MCF 10A (cell line): Measurements from ENCODE around the gene STMN3. TPM values are rescaled to one million over a fixed set of nuclear protein-coding genes. Genes with fewer than 3 reads are reported as not detected.

ENCODE experiments used
- BruUV-seq: library from RNA; stranded (reverse); fragments of 400-500 nt; replicated peaks from 2 replicates; lab custom pipeline; 2021; lab: Mats Ljungman, UMichigan
- CTCF ChIA-PET: fragments of 300-600 bp; sonication (Branson Sonifier 250); formaldehyde crosslinking; extraction: SDS; loops from one replicate; lab custom pipeline; 2021; ENCODE audit warnings: antibody characterized with exemption, inconsistent platforms; lab: Yijun Ruan, JAX
- POLR2A ChIA-PET: fragments of 300-600, 350-650 bp; sonication (Branson Sonifier 250); formaldehyde crosslinking; extraction: SDS; loops from one replicate; lab custom pipeline; 2020; ENCODE audit warnings: antibody characterized with exemption, inconsistent platforms; lab: Yijun Ruan, JAX
- DNase-seq: peaks from one replicate; pipeline ENCODE4 v3.0.0-alpha.2; 2018; ENCODE audit not compliant: unreplicated experiment
- H3K27ac Mint-ChIP-seq: one replicate; pipeline ENCODE4 v1.8.0; 2022; ENCODE audit warnings: mild to moderate bottlenecking, low read depth, mixed read lengths; ENCODE audit not compliant: unreplicated experiment
- H3K27me3 Mint-ChIP-seq: one replicate; pipeline ENCODE4 v1.8.0; 2022; ENCODE audit warnings: mixed read lengths; ENCODE audit not compliant: insufficient read depth, unreplicated experiment
- H3K36me3 Mint-ChIP-seq: one replicate; pipeline ENCODE4 v1.8.0; 2022; ENCODE audit warnings: mild to moderate bottlenecking, moderate library complexity, mixed read lengths; ENCODE audit not compliant: insufficient read depth, unreplicated experiment
- H3K4me1 Mint-ChIP-seq: one replicate; pipeline ENCODE4 v1.8.0; 2022; ENCODE audit warnings: mixed read lengths; ENCODE audit not compliant: insufficient read depth, unreplicated experiment
- H3K4me3 Mint-ChIP-seq: one replicate; pipeline ENCODE4 v1.8.0; 2022; ENCODE audit warnings: mild to moderate bottlenecking, moderate library complexity, mixed read lengths; ENCODE audit not compliant: unreplicated experiment
- H3K9me3 Mint-ChIP-seq: one replicate; pipeline ENCODE4 v1.8.0; 2022; ENCODE audit warnings: mixed read lengths; ENCODE audit not compliant: unreplicated experiment
- CTCF ChIP-seq: fragments of 200-600 bp; IDR thresholded peaks from one replicate; pipeline ENCODE4 v1.8.0; 2022; ENCODE audit warnings: antibody characterized with exemption, mild to moderate bottlenecking; ENCODE audit not compliant: unreplicated experiment
- intact Hi-C: fragments of 100-400 bp; cut with micrococcal nuclease; formaldehyde crosslinking; loops from 2 replicates; pipeline ENCODE4 v1.14.1; 2022
- total RNA-seq: library from RNA; stranded (reverse); gene quantifications from 2 replicates; pipeline ENCODE4 v1.2.3, GENCODE V29; 2022

The STMN3 gene
- total RNA-seq, 1 experiment from 2014 or later: 5.3 TPM

- Mint-ChIP-seq H3K36me3 (peaks cover 32% of the 10 kb centered on the region), H3K27ac (no peak overlapping the region), H3K9me3 (no peaks in the 10 kb centered on the region), H3K27me3 (no peaks in the 10 kb centered on the region), H3K4me1 (peaks cover 9% of the 10 kb centered on the region), H3K4me3 (no peak overlapping the region)
- intact Hi-C loops: no loop called here
- BruUV-seq: no TSS peak
- no peak for DNase-seq
- ChIA-PET POLR2A (interaction anchor here (0.5 to 2.0 kb wide), 6 partner anchors 11 to 867 kb away, joined by 3 to 14 read pairs (median 4); partner anchors contain the start of genes RTEL1 and TPD52L2), CTCF (interaction anchor here (1.2 kb wide), 1 partner anchor 72 kb away, joined by 3 read pairs; no protein-coding TSS in a partner anchor)
- no peak for TF ChIP-seq CTCF
Observed at GRCh38 chr20:63687419-63688178, 34.4 kb upstream of the STMN3 start.

- Mint-ChIP-seq H3K27ac (no peak overlapping the region), H3K9me3 (no peaks in the 10 kb centered on the region), H3K4me1 (peaks cover 12% of the 10 kb centered on the region), H3K36me3 (peaks cover 27% of the 10 kb centered on the region), H3K27me3 (no peaks in the 10 kb centered on the region), H3K4me3 (no peak overlapping the region)
- DNase-seq: peak; percentile 85
- ChIA-PET POLR2A (interaction anchor here (0.5 to 2.0 kb wide), 4 partner anchors 12 to 50 kb away, joined by 3 to 14 read pairs (median 4); partner anchors contain the start of gene RTEL1), CTCF (interaction anchor here (1.2 kb wide), 1 partner anchor 71 kb away, joined by 3 read pairs; no protein-coding TSS in a partner anchor)
- TF ChIP-seq CTCF: no peak
- no TSS peak for BruUV-seq
- intact Hi-C loops: no loop called here
Observed at GRCh38 chr20:63686492-63687321, 33.5 kb upstream of the STMN3 start.

GRCh38 chr20:63686094-63686491 lies 32.9 kb upstream of the STMN3 start:
- Mint-ChIP-seq H3K27me3 (no peaks in the 10 kb centered on the region), H3K36me3 (peaks cover 23% of the 10 kb centered on the region), H3K27ac (no peak overlapping the region), H3K4me1 (peaks cover 6% of the 10 kb centered on the region), H3K4me3 (no peak overlapping the region), H3K9me3 (no peaks in the 10 kb centered on the region)
- intact Hi-C loops: no loop called here
- no peak for TF ChIP-seq CTCF
- ChIA-PET CTCF (interaction anchor here (1.2 kb wide), 1 partner anchor 70 kb away, joined by 3 read pairs; no protein-coding TSS in a partner anchor), POLR2A (interaction anchor here (1.0 to 2.0 kb wide), 2 partner anchors 13 to 28 kb away, joined by 3 to 14 read pairs; partner anchors contain the start of gene RTEL1)
- no TSS peak for BruUV-seq
- no peak for DNase-seq
